Smooth muscle cell (in vitro differentiated cells): ENCODE data around the gene MX1. TPM values are rescaled to one million over a fixed set of nuclear protein-coding genes. Genes with fewer than 3 reads are reported as not detected.

Source experiments
- DNase-seq: peaks from one replicate; lab custom pipeline; 2025; ENCODE audit not compliant: unreplicated experiment; lab: John Stamatoyannopoulos, UW
- H2AFZ ChIP-seq: fragments of 200-600 bp; sonication (generic); 2 replicates; pipeline ENCODE4 v1.6.0; 2016; ENCODE audit warnings: antibody characterized with exemption, low read depth, mild to moderate bottlenecking
- H3F3A ChIP-seq: fragments of 200-600 bp; sonication (generic); 2 replicates; pipeline ENCODE4 v1.6.0; 2017; ENCODE audit warnings: antibody characterized with exemption, low read depth
- H3K27ac ChIP-seq: fragments of 200-600 bp; sonication (generic); 2 replicates; pipeline ENCODE4 v1.5.1; 2016; ENCODE audit warnings: low read depth, mild to moderate bottlenecking
- H3K27me3 ChIP-seq: fragments of 200-600 bp; sonication (generic); 2 replicates; pipeline ENCODE4 v1.6.1; 2016; ENCODE audit warnings: low read depth, mild to moderate bottlenecking
- H3K36me3 ChIP-seq: fragments of 200-600 bp; sonication (generic); 2 replicates; pipeline ENCODE4 v1.5.1; 2016; ENCODE audit warnings: low read depth
- H3K4me1 ChIP-seq: fragments of 200-600 bp; sonication (generic); 2 replicates; pipeline ENCODE4 v1.5.1; 2016; ENCODE audit warnings: low read depth
- H3K4me2 ChIP-seq: fragments of 200-600 bp; sonication (generic); 2 replicates; pipeline ENCODE4 v1.6.0; 2016; ENCODE audit warnings: mild to moderate bottlenecking
- H3K4me3 ChIP-seq: fragments of 200-600 bp; sonication (generic); 2 replicates; pipeline ENCODE4 v1.5.1; 2016; ENCODE audit warnings: mild to moderate bottlenecking
- H3K79me2 ChIP-seq: fragments of 200-600 bp; sonication (generic); 2 replicates; pipeline ENCODE4 v1.6.0; 2016; ENCODE audit warnings: low read depth, mild to moderate bottlenecking
- H3K9ac ChIP-seq: fragments of 200-600 bp; sonication (generic); 2 replicates; pipeline ENCODE4 v1.6.0; 2016; ENCODE audit warnings: low read depth
- H3K9me3 ChIP-seq: fragments of 200-600 bp; sonication (generic); replicated peaks from 2 replicates; pipeline ENCODE4 v1.5.1; 2016; ENCODE audit warnings: low read depth
- H4K20me1 ChIP-seq: fragments of 200-600 bp; sonication (generic); 2 replicates; pipeline ENCODE4 v1.6.0; 2016; ENCODE audit warnings: low read depth
- CTCF ChIP-seq: fragments of 200-600 bp; sonication (generic); IDR thresholded peaks from 2 replicates; pipeline ENCODE4 v1.5.1; 2017; ENCODE audit warnings: borderline replicate concordance, mild to moderate bottlenecking, antibody characterized with exemption; ENCODE audit not compliant: insufficient read depth, poor library complexity, severe bottlenecking
- WGBS: methylation state at CpG from one replicate; pipeline ENCODE4 v1.1.7; 2016; ENCODE audit warnings: low lambda C conversion rate; 5-methylcytosine and 5-hydroxymethylcytosine counted together
- polyA plus RNA-seq: library from polyadenylated mRNA; unstranded; fragments of >200 nt; fragmentation: Nextera tagmentation; extraction: Ambion mirVana; gene quantifications from 2 replicates; pipeline ENCODE4 v1.2.1, GENCODE V29; 2016
- total RNA-seq: library from RNA; depleted of rRNA; stranded (reverse); fragments of >200 nt; gene quantifications from 2 replicates; pipeline ENCODE4 v1.2.3, GENCODE V29; 2014

MX1 gene
- total and polyA plus RNA-seq, 2 experiments from 2014 or later: 1.3 to 3.5 TPM

DNA sequence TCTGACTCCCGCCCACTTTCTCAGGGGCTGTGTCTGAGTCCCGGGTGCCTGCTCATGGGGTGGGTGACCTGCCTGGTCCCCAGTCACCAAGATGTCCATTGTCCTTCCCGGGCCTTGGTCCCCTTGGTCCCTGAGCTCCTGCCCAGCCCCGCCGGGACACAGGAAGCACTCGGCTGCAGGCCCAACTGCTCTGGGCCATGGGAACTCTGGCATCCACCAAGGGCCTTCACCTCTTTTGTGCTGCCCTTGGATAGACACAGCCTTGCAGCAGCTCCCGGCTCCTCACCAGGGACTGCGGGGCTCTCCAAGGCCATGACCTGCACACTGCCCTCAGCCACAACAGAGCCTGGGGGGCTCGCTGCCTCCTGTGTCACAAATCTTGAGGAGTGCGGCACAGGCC lies 22.1 kb upstream of the MX1 start:
- 97% methylated on average over 10 of the region's 10 CpGs for WGBS
- no peak for TF ChIP-seq CTCF
- no peak overlapping the region for H3K4me2 ChIP-seq
- no peak overlapping the region for H3K4me3 ChIP-seq
- DNase-seq: no peak
- no peak overlapping the region for H3K27ac ChIP-seq
- no peaks in the 10 kb centered on the region for H3K36me3 ChIP-seq
- no peaks in the 10 kb centered on the region for H3K9me3 ChIP-seq
- no peaks in the 10 kb centered on the region for H3K4me1 ChIP-seq
- no peak overlapping the region for H3K9ac ChIP-seq
- no peaks in the 10 kb centered on the region for H4K20me1 ChIP-seq
- no peaks in the 10 kb centered on the region for H3K79me2 ChIP-seq
- H3K27me3 ChIP-seq: peaks cover 10% of the 10 kb centered on the region
- H3F3A ChIP-seq: no peaks in the 10 kb centered on the region
- H2AFZ ChIP-seq: no peak overlapping the region

- no peak for TF ChIP-seq CTCF
- Histone ChIP-seq H4K20me1 (no peaks in the 10 kb centered on the region), H3K9me3 (no peaks in the 10 kb centered on the region), H3K4me2 (no peak overlapping the region), H3K27me3 (peaks cover 10% of the 10 kb centered on the region), H3F3A (no peaks in the 10 kb centered on the region), H3K36me3 (no peaks in the 10 kb centered on the region), H3K79me2 (no peaks in the 10 kb centered on the region), H2AFZ (no peak overlapping the region), H3K4me3 (no peak overlapping the region), H3K27ac (no peak overlapping the region), H3K9ac (no peak overlapping the region), H3K4me1 (no peaks in the 10 kb centered on the region)
- 99% methylated on average over 4 of the region's 4 CpGs for WGBS
- no peak for DNase-seq
These were observed 20.7 kb upstream of the MX1 start for GRCh38 chr21:41405321-41405720.

GRCh38 chr21:41406340-41406739 lies 19.7 kb upstream of the MX1 start:
- no peak overlapping the region for H2AFZ ChIP-seq
- no peak overlapping the region for H3K9ac ChIP-seq

More at GRCh38 chr21:41406340-41406739, 19.7 kb upstream of the MX1 start:
- no peak for DNase-seq
- peaks cover 10% of the 10 kb centered on the region for H3K27me3 ChIP-seq
- H3K36me3 ChIP-seq: no peaks in the 10 kb centered on the region
- H3K79me2 ChIP-seq: no peaks in the 10 kb centered on the region
- H3K27ac ChIP-seq: no peak overlapping the region
- H4K20me1 ChIP-seq: no peaks in the 10 kb centered on the region
- no peak for TF ChIP-seq CTCF
- no peaks in the 10 kb centered on the region for H3K4me1 ChIP-seq
- no peak overlapping the region for H3K4me2 ChIP-seq
- no peaks in the 10 kb centered on the region for H3K9me3 ChIP-seq
- no peak overlapping the region for H3K4me3 ChIP-seq
- H3F3A ChIP-seq: no peaks in the 10 kb centered on the region
- 82% methylated on average over 6 of the region's 6 CpGs for WGBS
